T-helper 17 cell (primary cell): ENCODE results near the gene MICAL2. TPM values are rescaled to one million over a fixed set of nuclear protein-coding genes. Genes with fewer than 3 reads are reported as not detected.

Source experiments
- ATAC-seq: fragments of 150-1000 bp; cut with Tn5 transposase; 2 replicates; pipeline ENCODE4 v1.10.0; 2021; ENCODE audit warnings: mild to moderate bottlenecking, moderate library complexity
- DNase-seq, 3 donors: peaks; one replicate each; pipeline versions ENCODE4 v3.0.0 to v3.0.0-alpha.2; 2020 to 2021
- H3K9me3 ChIP-seq: one replicate; pipeline ENCODE4 v1.7.0; 2013; ENCODE audit warnings: low read length, mild to moderate bottlenecking; ENCODE audit not compliant: control insufficient read depth, poor library complexity, severe bottlenecking
- H3K27ac Mint-ChIP-seq: one replicate; pipeline ENCODE4 v1.8.0; 2022; ENCODE audit warnings: mild to moderate bottlenecking, moderate library complexity, mixed read lengths
- H3K27me3 Mint-ChIP-seq: one replicate; pipeline ENCODE4 v1.8.0; 2022; ENCODE audit warnings: mixed read lengths
- H3K36me3 Mint-ChIP-seq: one replicate; pipeline ENCODE4 v1.8.0; 2022; ENCODE audit warnings: low read depth, mixed read lengths
- H3K4me1 Mint-ChIP-seq: one replicate; pipeline ENCODE4 v1.8.0; 2022; ENCODE audit warnings: mild to moderate bottlenecking, mixed read lengths
- H3K4me3 Mint-ChIP-seq: one replicate; pipeline ENCODE4 v1.8.0; 2022; ENCODE audit warnings: mild to moderate bottlenecking, moderate library complexity, mixed read lengths
- total RNA-seq, 4 donors: library from RNA in 2 of 4; stranded (reverse) in 2 of 4; gene quantifications; one replicate each; pipeline ENCODE4 v1.2.3 and lab custom pipeline; 2022 to 2026

The MICAL2 gene
- total RNA-seq, 2 donors from 2014 or later, result 52.0 to 66.9 TPM

DNA sequence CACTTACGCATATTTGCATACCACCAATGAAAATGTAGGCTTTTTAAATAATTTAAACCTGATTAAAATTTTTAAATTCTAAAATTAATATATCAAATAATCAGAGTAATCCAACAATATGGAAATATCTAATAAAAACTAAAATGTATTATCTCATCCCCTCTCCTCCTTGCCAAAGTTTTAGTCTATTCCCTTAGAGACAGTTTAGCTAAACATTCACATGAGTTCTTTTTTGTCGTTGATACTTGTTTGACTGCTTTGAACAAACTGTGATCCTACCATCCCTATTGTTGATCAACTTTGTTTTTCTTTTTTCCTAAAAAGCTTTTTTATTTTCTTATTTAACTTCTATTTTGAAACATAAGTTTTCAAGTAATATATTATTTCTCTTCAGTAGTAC lies 185.6 kb downstream of the MICAL2 start:
- peaks cover 5% of the 10 kb centered on the region for H3K4me1 Mint-ChIP-seq
- H3K36me3 Mint-ChIP-seq, result peaks cover 2% of the 10 kb centered on the region
- no peaks in the 10 kb centered on the region for H3K27me3 Mint-ChIP-seq
- no peak overlapping the region for H3K4me3 Mint-ChIP-seq
- DNase-seq, result no peak
- H3K27ac Mint-ChIP-seq, result no peak overlapping the region
- ATAC-seq, result no peak
- H3K9me3 ChIP-seq, result peaks cover 4% of the 10 kb centered on the region

- peaks cover 4% of the 10 kb centered on the region for H3K9me3 ChIP-seq
- ATAC-seq (no peak), DNase-seq (no peak)
- H3K27ac Mint-ChIP-seq, result no peak overlapping the region
- H3K4me3 Mint-ChIP-seq, result no peak overlapping the region
- peaks cover 4% of the 10 kb centered on the region for H3K36me3 Mint-ChIP-seq
- no peaks in the 10 kb centered on the region for H3K4me1 Mint-ChIP-seq
- no peaks in the 10 kb centered on the region for H3K27me3 Mint-ChIP-seq
These were observed 188.2 kb downstream of the MICAL2 start for GRCh38 chr11:12298610-12299009.

DNA sequence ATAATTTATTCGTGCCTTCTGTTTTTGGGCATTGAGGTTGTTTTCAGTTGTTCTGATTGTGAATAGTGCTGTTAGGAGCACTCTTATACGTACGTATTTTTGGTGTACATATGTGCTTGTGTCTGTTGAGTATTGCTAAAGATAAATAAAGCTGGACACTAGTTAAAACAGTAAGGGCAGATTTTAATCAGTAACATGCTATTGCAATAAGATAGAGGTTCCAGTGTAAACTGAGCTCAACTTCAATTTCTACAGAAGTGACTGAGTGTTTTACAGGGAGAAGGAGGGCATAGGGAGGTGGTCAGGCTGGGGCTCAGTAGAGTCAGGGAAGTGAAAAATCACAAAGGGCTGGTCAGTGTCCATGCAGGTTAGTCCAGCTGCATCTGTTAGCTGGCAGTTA lies 191.0 kb downstream of the MICAL2 start:
- peaks cover 4% of the 10 kb centered on the region for H3K9me3 ChIP-seq
- no peak for ATAC-seq
- H3K27ac Mint-ChIP-seq, result no peak overlapping the region
- DNase-seq, result no peak
- H3K4me3 Mint-ChIP-seq, result no peak overlapping the region
- no peaks in the 10 kb centered on the region for H3K27me3 Mint-ChIP-seq
- no peaks in the 10 kb centered on the region for H3K4me1 Mint-ChIP-seq
- H3K36me3 Mint-ChIP-seq, result peaks cover 4% of the 10 kb centered on the region

DNA sequence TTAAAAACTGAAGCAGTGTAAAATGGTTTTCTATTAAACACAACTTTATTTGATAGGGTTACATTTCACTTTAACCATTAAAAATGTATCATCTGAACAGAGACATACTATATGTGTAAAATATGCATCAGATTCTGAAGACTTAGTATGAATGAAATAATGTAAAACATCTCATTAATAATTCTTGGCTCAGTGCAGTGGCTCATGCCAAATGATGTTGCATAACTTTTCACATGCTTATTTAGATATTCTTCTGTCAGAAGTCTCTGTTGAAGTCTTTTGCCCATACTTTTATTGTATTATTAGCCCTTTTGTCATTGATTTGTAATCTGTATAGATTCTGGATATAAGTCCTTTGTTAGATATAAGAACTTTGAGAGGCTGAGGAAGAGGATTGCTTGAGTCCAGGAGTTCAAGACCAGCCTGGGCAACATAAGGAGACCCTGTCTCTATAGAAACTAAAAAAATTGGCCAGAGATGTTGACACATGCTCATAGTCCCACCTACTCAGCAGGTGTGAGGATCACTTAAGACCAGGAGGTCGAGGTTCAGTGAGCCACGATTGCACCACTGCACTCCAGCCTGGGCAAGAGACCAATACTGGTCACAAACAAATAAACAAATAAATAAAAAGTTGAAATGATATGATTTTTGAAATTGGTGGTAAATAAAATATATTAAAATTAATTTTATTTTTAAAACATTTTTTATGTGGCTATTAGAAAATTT lies 193.2 kb downstream of the MICAL2 start:
- peaks cover 4% of the 10 kb centered on the region for H3K9me3 ChIP-seq
- no peak for ATAC-seq

DNA sequence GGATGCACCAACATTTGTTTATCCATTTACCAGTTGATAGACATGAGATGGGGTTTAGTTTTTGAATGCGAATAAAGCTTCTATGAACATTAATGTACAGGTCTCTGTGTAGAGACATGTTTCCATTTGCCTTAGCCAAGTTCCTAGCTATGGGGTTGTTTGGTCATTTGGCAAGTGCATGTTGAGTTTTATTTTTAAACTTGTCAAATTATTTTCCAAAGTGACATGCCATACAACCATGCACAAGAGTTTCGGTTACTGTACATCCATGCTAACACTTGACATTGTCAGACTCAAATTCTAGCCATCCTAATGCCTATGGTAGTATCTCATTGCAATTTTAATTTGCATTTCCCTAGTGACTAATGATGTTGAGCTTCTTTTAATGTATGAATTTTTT lies 196.4 kb downstream of the MICAL2 start:
- Mint-ChIP-seq H3K27ac (no peak overlapping the region), H3K36me3 (no peaks in the 10 kb centered on the region), H3K27me3 (no peaks in the 10 kb centered on the region), H3K4me1 (no peaks in the 10 kb centered on the region), H3K4me3 (no peak overlapping the region)
- H3K9me3 ChIP-seq, result no peaks in the 10 kb centered on the region
- no peak for DNase-seq
- ATAC-seq, result no peak

More for the DNA sequence above, 193.2 kb downstream of the MICAL2 start:
- Mint-ChIP-seq H3K36me3 (peaks cover 4% of the 10 kb centered on the region), H3K4me3 (no peak overlapping the region), H3K27ac (no peak overlapping the region), H3K27me3 (no peaks in the 10 kb centered on the region), H3K4me1 (no peaks in the 10 kb centered on the region)
- DNase-seq, result no peak

DNA sequence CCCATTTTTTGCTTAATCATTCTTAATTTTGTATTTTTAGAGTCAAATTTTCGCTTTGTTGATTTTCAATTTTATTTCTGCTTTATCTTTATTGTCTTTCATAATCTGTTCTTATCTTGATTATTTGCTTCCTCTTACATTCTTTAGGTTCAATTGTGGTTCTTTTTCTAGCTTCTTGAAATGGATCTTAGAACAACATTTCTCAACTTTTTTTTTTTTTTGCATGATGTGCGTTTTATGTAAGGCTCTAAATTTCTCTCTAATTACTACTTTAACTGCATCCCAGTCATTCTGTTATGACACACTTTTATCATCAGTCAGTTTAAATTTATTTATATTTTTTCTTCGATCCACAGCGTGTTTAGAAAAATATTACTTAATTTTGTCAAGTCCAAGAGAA lies 201.7 kb downstream of the MICAL2 start:
- Mint-ChIP-seq H3K27me3 (no peaks in the 10 kb centered on the region), H3K4me3 (no peak overlapping the region), H3K4me1 (no peaks in the 10 kb centered on the region), H3K36me3 (peaks cover 4% of the 10 kb centered on the region), H3K27ac (no peak overlapping the region)
- ATAC-seq (no peak), DNase-seq (no peak)
- no peaks in the 10 kb centered on the region for H3K9me3 ChIP-seq

Other genes with a start within 250 kb of the MICAL2 start
- gene DKK3, start 102.0 kb upstream of the MICAL2 start, total RNA-seq, result 1 to 10 TPM in 1 of 2 donors, under 1 TPM in 1; 0.91 to 1.6 TPM